ENCODE results near the gene NANOS1.

The NANOS1 gene, protein sequence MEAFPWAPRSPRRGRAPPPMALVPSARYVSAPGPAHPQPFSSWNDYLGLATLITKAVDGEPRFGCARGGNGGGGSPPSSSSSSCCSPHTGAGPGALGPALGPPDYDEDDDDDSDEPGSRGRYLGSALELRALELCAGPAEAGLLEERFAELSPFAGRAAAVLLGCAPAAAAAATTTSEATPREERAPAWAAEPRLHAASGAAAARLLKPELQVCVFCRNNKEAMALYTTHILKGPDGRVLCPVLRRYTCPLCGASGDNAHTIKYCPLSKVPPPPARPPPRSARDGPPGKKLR

DNA sequence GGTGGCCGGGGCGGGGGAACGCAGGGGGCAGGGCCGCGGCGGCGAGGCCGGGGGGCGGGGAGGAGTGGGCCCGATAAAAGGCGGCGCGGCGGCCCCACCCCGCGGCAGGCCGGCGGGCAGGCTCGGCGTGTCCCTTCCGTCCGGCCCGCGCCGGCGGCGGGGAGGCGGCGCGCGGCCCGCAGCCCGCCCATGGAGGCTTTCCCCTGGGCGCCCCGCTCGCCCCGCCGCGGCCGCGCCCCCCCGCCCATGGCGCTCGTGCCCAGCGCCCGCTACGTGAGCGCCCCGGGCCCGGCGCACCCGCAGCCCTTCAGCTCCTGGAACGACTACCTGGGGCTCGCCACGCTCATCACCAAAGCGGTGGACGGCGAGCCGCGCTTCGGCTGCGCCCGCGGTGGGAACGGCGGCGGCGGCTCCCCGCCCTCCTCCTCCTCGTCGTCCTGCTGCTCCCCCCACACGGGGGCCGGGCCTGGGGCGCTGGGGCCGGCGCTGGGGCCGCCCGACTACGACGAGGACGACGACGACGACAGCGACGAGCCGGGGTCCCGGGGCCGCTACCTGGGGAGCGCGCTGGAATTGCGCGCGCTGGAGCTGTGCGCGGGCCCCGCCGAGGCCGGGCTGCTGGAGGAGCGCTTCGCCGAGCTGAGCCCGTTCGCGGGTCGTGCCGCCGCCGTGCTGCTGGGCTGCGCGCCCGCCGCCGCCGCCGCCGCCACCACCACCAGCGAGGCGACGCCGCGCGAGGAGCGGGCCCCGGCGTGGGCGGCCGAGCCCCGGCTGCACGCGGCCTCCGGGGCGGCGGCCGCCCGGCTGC lies at the start of gene NANOS1:
TSS of gene NANOS1 (plus strand) at position 102 of the 808 bp plus-strand sequence. CDS start at position 190, 88 bp downstream.
- DNase-seq (ENCODE audit: low read depth): no peak

- DNase-seq (ENCODE audit: low read depth): no peak
Measured at GRCh38 chr10:118980135-118980865, 49.2 kb upstream of the NANOS1 start.

- no peak for DNase-seq (ENCODE audit: low read depth)
Measured at GRCh38 chr10:118980870-118981269, 48.6 kb upstream of the NANOS1 start.

DNA sequence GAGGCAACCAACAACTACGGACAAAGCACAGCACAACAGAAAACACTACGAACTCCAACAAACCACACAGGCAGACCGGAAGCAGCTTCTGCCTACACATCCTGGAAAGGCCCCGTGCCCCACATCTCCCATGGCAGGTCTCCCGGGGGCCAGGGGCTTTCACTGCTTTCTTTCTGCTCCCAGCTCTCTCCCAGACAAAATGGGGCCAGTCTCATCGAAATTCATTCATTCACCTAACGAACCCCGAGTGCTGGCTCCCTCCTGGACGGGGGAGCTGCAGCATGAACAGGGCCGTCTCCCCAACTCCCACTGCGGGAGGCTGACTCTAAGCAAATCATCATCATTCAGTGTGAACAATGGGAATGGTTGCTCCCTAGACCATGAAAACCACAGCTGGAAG lies 47.6 kb upstream of the NANOS1 start:
- no peak for DNase-seq (ENCODE audit: low read depth)

GRCh38 chr10:118982366-118982765 lies 47.1 kb upstream of the NANOS1 start:
- no peak for DNase-seq (ENCODE audit: low read depth)

- no peak for DNase-seq (ENCODE audit: low read depth)
Measured at GRCh38 chr10:118983263-118983662, 46.3 kb upstream of the NANOS1 start.

DNA sequence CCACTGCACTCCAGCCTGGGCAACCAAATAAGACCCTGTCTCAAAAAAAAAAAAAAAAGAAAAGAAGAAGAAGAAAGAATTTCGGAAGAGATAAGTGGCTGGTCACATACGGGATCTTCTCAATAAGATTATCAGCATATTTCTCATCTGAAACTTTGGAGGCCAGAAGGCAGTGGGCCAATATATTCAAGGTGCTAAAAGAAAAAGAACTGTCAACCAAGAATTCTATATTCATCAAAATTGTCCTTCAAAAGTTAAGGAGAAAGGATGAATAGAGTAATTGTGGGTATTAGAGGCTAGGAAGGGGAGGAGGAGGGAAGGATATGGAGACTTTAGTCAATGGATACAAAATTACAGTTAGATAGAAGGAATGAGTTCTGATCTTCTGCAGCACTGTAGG lies 43.9 kb upstream of the NANOS1 start:
- DNase-seq (ENCODE audit: low read depth): no peak

DNA sequence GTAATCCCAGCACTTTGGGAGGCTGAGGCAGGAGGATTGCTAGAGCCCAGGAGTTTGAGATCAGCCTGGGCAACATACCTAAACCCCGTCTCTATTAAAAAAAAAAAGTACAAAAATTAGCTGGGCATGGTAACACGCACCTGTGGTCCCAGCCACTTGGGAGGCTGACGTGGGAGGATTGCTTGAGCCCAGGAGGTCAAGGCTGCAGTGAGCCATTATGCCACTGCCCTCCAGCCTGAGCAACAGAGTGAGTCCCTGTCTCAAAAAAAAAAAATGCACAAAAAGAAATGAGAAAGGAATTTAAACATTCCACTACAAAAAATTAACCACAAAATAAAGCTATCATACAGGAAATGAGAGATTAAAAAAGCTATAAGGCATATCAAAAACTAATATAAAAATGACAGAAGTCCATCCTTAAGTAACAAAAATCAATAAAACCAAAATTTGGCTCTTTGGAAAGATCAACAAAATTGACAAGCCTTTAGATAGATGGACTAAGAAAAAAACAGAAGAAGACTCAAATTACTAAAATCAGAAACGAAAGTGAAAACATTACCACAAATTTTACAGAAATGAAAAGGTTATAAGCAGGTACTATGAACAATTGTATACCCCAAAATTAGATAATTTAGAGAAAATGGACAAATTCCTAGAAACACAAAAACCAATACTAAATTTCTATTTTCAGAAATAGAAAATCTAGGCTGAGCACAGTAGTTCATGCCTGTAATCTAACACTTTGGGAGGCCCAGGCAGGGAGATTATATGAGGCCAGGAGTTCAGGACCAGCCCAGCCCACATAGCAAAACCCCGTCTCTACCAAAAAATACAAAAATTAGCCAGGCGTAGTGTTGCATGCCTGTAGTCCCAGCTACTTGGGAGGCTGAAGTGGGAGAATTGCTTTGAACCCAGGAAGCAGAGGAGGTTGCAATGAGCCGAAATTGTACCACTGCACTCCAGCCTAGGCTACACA lies 42.4 kb upstream of the NANOS1 start:
- no peak for DNase-seq (ENCODE audit: low read depth)

- no peak for DNase-seq (ENCODE audit: low read depth)
Measured at GRCh38 chr10:118990326-118990725, 39.2 kb upstream of the NANOS1 start.

GRCh38 chr10:118992496-118992895 lies 37.0 kb upstream of the NANOS1 start:
- no peak for DNase-seq (ENCODE audit: low read depth)

- DNase-seq (ENCODE audit: low read depth): no peak
Measured at GRCh38 chr10:118993214-118993613, 36.3 kb upstream of the NANOS1 start.

DNA sequence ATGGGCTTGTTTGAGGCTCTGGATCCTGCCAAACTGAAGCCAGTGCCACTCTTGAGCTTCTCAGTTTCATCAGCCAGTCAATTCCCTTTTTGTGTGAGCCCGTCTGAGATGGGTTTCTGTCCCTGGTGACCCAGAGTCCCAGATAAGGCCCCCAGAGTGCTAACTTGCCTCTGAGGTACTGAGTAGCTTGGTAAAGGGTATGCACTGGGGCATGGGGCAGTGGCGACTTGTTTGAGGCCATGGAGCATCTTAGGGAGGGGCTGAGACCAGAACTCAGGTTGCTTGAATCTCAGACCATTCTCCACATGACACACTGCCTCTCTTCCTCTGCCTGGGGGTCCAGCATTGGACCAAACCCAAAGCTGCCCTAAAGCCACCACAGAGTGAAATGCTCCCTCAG lies 35.2 kb upstream of the NANOS1 start:
- DNase-seq (ENCODE audit: low read depth): no peak

DNA sequence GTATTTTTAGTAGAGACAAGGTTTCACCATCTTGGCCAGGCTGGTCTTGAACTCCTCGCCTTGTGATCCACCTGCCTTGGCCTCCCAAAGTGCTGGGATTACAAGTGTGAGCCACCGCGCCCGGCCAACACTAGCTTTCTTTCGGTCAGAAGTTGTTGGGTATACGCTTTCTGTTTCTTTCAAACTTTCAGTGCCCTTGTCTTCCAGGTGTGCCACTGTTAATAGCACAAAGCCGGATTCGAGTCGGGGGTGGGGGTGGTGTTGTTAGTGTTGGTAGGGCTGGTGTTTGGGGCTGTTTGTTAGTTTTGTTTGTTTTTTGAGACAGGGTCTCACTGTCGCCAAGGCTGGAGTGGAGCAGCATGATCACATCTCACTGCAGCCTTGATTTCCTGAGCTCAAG lies 33.8 kb upstream of the NANOS1 start:
- DNase-seq (ENCODE audit: low read depth): no peak

- no peak for DNase-seq (ENCODE audit: low read depth)
Measured at GRCh38 chr10:118997379-118997778, 32.1 kb upstream of the NANOS1 start.

- no peak for DNase-seq (ENCODE audit: low read depth)
Measured at GRCh38 chr10:118998183-118998582, 31.3 kb upstream of the NANOS1 start.

GRCh38 chr10:119001717-119002500 lies 27.6 kb upstream of the NANOS1 start:
- DNase-seq (ENCODE audit: low read depth): no peak

- DNase-seq (ENCODE audit: low read depth): no peak
Measured at GRCh38 chr10:119003572-119004289, 25.8 kb upstream of the NANOS1 start.

DNA sequence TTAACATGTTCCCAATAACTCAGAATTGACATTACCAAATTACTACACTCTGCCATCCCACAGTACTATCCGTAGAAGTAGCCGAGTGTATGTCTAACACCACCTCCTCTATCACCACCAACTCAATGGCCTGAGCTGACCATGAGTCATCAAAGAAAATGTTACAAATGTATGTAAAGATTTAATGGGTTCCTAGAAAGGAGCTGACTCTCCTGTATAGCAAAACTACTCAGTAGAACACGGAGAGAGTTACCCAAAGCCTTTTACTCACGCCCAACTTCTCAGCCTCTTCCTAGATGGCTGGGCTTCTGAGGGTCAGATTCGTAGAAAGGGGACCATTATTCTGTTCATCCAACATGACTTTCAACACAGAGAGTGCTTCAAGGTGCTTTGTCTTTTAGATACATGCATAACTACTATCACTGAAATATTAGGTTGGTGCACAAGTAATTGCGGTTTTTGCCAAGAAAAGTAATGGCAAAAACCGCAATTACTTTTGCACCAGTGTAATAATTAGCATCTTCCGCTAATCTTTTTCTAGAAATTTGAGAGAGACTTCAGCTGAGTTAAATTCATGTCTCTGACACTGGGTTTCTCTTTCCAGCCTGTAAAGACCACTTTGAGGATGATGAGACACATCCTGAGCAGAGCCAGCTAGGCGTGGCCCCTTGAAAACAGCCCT lies 24.0 kb upstream of the NANOS1 start:
- no peak for DNase-seq (ENCODE audit: low read depth)

- peak; percentile 94 for DNase-seq (ENCODE audit: low read depth)
Measured at GRCh38 chr10:119006451-119007210, 22.9 kb upstream of the NANOS1 start.
